ENCODE results near the gene ACACA.

The ACACA gene

GRCh38 chr17:37123386-37123785 is 283.2 kb downstream of the ACACA start:
- no peak for DNase-seq

- DNase-seq, result no peak
Observed at GRCh38 chr17:37121616-37122015, 285.0 kb downstream of the ACACA start.

- no peak for DNase-seq
Observed at GRCh38 chr17:37118366-37119137, 288.1 kb downstream of the ACACA start.

GRCh38 chr17:37117373-37118142 is 289.1 kb downstream of the ACACA start:
- no peak for DNase-seq

- DNase-seq, result no peak
Observed at GRCh38 chr17:37116671-37117185, 289.9 kb downstream of the ACACA start.

- DNase-seq, result no peak
Observed at GRCh38 chr17:37111329-37111728, 295.3 kb downstream of the ACACA start.

- no peak for DNase-seq
Observed at GRCh38 chr17:37110746-37111145, 295.9 kb downstream of the ACACA start.

- DNase-seq, result no peak
Observed at GRCh38 chr17:37109731-37110710, 296.6 kb downstream of the ACACA start.

- no peak for DNase-seq
Observed at GRCh38 chr17:37109106-37109505, 297.5 kb downstream of the ACACA start.

- DNase-seq, result no peak
Observed at GRCh38 chr17:37107406-37108083, 299.1 kb downstream of the ACACA start.

GRCh38 chr17:37106049-37106448 is 300.6 kb downstream of the ACACA start:
- no peak for DNase-seq

GRCh38 chr17:37103231-37103630 is 303.4 kb downstream of the ACACA start:
- DNase-seq, result no peak

GRCh38 chr17:37101306-37101705 is 305.3 kb downstream of the ACACA start:
- DNase-seq, result no peak

GRCh38 chr17:37100231-37100630 is 306.4 kb downstream of the ACACA start:
- DNase-seq, result no peak

- DNase-seq, result no peak
Observed at GRCh38 chr17:37098910-37099664, 307.5 kb downstream of the ACACA start.

GRCh38 chr17:37098152-37098551 is 308.5 kb downstream of the ACACA start:
- DNase-seq, result no peak

- no peak for DNase-seq
Observed at GRCh38 chr17:37097154-37097553, 309.5 kb downstream of the ACACA start.

GRCh38 chr17:37096071-37096470 is 310.6 kb downstream of the ACACA start:
- no peak for DNase-seq

- DNase-seq, result no peak
Observed at GRCh38 chr17:37094391-37094790, 312.2 kb downstream of the ACACA start.

- DNase-seq, result no peak
Observed at GRCh38 chr17:37092701-37093100, 313.9 kb downstream of the ACACA start.

- no peak for DNase-seq
Observed at GRCh38 chr17:37092071-37092470, 314.6 kb downstream of the ACACA start.
